Colon (tissue), 2 donors: ENCODE measurements around the gene MET.
"Not testable (repeated sequence)": the region's sequence is repeated elsewhere in the genome, so short reads cannot be mapped to it uniquely, and the experiment has no call there.

ENCODE experiments used
- FAIRE-seq: peaks from 2 replicates; lab custom pipeline; 2012; peaks lifted over from hg19 to GRCh38; lab: Jason Lieb, UNC
- donor health status: control.
- donor health status: control.

MET gene

DNA sequence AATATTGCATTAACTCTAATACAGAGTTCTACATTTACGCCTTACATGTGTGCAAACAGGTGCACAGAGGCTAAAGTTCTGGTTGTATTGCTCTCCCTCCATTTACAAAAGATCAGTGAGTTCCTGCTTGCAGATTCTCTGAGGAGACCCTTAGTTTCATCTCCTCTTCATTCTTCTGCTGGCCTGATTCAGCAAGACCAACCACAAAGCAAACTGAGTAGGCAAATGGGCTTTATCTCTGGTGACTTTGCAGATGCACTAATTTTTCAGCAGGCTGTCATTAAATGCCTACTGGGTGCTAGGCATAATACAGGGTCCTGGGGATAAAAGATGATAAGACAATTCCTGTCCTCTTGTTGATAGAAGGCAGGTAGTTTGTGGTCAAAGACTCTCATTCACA lies 56.4 kb downstream of the MET start:
- FAIRE-seq = no peak

DNA sequence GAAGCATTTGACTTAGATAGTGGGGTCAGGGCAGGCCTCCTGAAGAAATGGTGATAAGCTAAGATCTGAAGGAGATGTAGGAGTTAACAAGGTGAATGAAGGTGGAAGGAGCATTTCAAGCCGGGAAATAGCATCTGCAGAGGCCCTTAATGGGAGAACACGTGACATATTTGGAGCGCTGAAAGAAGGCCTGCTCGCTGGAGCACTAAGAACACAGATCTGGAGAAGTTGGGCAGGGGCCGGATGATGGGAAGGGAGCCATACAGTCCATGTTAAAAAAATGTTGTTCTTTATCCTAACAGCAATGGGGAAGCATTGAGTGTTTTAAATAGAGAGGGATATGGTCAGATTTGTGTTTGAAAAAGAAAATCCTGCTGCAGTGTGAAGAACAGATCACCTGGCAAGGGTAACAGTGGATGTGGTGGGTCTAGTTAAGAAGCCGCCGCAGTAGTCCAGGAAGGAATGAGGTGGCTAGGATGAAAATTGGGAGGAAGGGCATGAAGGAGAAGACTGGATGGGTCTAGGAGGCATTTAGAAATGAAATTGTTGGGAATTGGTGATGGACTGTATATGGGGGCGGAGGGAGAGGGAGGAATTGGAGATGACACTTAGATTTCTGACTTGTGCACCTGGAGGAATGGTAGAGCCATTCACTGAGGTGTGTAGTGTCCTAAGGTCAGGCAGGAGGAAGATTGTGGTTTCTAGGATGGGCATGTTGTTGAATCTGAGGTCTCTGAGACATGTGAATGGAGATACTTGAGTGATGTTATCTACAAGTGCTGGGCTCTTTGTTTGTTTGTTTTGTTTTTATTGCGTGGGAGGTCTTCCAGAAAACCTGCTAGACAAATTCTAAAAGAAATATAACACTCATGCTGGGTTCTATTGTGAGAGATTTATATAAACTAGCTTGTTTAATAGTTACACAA lies 58.4 kb downstream of the MET start:
- FAIRE-seq = no peak

DNA sequence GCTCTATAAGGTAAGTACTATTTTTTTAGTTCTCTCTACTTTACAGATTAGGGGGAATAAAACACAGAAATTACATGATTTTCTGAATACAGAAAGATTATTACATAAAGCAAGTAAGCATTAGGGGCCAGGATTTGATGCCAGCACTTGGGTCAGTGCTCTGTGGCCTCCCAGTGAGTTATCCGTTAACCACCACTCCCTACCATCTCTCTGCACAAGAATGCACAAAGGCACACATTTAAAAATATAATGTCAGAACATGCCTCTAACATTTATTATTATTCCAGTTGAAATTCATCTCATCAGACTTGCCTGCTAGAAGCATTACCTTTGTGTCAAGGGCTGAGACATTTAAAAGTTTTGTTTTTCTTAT lies 59.0 kb downstream of the MET start:
- no peak for FAIRE-seq

DNA sequence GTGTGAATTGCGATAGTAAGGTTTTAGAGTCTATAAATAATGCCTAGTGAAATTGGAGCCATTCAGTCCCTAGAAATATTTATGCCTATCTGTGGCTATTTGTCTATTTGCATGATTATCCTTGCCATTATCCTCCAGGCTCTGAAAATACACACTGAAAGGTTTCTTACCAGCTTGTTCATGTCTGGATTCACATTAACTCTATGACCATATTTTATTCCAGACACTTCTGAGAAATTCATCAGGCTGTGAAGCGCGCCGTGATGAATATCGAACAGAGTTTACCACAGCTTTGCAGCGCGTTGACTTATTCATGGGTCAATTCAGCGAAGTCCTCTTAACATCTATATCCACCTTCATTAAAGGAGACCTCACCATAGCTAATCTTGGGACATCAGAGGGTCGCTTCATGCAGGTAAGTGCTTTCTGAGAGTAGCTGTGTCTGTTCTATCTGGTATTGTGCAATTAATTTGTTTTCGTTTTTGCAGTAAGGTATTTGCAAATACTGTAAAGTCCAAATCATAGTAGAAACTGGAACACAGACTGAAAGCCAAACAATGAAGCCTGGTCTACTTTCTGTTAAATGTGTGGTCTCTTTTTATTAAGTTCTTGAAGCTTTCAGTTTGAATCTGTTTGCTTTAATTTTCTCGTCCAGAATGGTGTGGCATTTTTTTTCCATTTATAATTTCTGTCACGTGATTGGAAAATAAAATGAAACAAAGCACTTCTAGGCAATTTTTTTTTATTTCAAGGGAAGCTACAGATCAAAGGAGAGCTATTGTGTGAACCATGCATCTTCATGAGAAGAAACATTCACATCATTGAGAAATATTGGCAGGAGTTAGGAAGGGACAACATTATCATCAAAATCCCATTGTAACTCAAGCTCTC lies 59.7 kb downstream of the MET start:
- FAIRE-seq = no peak

DNA sequence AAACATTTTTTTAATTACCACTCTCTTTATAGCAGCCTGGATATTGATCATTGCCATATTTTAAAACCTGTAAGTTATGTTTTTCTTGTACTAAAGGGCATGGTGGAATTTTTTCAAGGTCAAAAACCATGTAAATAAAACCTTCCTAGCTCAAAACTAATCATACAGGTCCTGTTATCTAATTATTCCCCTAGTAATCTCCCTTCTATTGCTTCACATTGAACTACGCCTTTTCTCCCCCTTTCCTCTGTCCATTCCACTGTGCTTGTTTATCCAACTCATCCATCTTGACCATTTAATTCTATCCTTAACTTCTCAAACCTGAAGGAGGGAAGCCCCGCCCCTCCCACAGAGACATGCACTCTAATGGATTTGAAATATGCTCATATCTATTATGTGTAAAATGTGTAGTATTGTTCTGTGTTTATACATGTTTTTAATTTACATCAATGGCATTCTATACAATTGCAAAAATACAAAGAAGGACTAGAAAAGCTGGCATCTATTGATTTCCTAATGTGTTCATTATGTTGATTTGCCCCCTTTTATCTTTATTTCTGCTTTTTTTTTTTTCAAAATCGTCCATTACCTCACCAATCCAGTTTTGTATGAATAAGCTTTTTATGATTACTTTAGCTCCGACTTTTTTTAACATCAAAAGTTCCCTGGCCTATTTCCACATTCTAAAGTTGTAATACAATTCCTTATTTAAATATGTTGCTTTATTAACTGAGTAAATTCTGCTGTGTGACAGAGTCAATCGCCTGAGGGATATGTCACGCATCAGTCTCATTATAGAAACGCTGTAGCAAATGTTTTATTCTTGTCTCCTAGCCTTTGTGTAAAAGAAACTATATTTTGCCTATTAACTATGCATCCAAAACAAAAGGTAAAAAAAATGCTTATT lies 61.0 kb downstream of the MET start:
- no peak for FAIRE-seq

DNA sequence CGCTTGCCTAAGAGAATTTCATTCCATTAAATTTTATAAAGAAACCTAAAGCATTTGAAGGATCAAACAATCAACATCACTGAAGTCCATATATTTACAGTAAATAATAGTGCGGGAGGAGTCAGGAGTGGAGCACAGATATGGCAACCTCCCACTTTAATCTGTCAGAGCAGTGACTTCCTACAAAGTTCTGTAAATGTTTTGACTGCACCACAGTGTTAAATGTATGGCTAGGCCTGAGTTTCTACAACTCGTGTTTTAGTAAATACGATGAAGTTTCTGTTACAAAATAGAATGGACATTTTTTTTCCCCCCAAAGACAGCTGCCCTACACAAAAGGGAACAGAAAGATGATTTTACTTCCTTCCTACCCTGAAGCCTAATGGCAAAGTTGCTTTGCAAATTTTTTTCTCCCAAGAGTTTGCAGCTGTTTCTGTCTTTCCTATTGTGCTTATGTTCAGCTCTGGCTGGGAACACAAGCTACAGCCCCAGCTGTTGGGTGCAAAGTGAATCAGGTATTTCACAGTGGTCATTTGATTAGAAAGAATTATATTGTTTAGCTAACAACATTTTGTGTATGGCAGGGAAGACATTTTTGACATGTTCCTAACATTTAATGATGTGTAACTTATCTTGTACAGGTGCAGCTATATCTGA lies 62.1 kb downstream of the MET start:
- no peak for FAIRE-seq

DNA sequence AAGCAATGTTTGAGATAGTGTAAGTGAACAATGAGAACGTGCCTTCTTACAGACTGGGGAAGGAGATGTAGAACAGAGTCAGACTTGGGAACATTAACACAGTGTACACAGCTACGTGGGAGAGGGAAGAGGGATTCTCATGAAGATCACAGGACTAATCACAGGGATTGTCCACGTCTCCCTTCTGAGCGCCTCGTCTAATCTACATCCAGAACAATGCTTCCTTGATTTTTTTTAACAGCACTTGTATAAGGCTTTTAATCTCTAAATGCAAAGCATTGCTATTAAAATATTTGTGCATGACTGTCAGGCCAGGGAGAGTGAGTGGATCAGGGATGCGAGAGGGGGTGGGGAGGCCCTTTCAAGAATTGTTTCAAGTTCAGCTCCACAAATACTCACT lies 62.7 kb downstream of the MET start:
- no peak for FAIRE-seq

DNA sequence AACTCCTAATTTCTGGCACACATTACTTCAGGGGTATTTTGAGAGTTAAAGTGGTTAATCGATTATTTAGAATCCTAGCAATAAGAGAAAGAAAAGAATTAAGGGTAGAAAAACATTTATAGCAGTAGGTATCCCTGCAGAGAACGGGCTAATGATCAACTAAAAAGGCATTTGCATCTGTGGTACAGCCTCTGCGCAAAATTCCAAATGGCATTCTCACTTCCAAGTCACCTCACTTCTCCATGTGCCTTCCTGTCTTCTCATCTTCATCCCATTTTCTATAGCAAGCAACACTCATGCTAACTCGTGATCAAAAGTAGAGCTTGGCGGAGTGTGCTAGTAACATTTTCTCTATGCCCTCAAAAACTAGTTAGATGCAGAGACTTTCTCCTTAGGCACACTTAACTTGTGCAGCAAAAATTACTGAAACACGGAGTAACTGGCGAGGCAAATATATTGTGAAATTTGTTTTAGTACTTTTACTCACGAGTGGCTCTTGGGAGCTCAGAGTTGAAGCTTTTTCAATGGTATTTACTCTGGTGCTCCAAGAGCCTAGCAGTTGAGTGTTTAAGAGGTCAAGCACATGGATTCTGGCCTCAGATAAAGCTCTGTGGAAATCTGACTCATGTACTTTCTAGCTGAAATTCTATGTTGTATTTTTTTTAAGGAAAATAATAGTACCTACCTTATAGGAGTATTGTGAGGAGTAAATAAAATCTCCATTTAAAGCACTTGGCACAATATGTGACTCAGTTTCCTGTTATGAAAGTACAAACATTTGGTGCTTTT lies 65.1 kb downstream of the MET start:
- no peak for FAIRE-seq

DNA sequence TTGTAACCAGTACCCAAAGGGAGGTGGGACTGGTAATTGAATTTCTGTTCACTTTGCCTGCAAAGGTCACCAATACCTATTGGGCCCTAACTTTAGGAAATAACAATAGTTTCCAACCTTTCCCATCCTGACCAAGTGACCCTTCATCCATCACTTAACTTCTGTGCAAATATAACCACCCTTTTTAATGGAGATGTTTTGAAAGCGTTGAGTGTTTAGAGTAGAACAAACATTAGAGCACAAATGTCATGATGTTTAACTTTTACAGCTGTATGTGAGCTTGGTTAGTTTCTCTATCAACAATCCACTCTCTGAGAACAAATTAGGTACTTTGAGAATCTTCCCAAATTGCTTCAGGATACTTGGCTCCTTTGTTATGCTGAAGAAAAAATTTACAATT lies 66.4 kb downstream of the MET start:
- no peak for FAIRE-seq

DNA sequence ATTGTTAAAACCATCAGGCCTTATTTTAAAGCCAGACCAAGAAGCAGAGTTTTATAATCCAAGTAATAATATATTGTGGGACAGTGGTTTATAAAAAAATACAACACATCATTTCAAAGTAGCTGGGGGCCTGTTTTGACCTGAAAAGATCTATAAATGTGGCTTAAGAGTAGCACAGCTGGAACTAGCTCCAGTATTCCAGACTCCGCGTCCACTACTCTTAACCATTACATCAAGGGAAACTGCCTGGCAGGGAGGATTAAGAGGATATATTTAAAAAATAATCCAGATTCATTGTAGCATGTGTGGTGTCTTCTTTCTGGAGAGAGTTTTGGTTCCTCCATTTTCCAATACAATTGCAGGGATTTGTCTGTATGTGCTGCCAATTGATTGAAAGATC lies 67.3 kb downstream of the MET start:
- no peak for FAIRE-seq

DNA sequence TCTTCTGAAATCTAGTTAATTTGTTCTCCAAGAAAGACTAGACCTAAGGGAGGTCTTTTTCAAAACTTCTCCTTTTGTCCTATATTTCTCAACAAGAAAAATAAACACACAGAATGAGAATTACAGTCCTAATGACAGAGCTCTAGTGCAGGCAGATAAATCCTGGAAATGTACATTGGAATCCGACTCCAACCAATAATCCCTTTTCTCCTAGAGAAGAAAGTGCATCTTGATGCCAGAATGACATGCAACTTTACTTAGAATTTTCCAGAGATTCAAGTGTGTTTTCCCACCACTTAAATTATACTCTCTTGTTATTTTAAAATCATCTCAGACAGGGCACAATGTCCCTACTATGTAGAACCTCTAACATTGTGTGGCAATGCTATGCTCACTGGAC lies 68.2 kb downstream of the MET start:
- FAIRE-seq = no peak

DNA sequence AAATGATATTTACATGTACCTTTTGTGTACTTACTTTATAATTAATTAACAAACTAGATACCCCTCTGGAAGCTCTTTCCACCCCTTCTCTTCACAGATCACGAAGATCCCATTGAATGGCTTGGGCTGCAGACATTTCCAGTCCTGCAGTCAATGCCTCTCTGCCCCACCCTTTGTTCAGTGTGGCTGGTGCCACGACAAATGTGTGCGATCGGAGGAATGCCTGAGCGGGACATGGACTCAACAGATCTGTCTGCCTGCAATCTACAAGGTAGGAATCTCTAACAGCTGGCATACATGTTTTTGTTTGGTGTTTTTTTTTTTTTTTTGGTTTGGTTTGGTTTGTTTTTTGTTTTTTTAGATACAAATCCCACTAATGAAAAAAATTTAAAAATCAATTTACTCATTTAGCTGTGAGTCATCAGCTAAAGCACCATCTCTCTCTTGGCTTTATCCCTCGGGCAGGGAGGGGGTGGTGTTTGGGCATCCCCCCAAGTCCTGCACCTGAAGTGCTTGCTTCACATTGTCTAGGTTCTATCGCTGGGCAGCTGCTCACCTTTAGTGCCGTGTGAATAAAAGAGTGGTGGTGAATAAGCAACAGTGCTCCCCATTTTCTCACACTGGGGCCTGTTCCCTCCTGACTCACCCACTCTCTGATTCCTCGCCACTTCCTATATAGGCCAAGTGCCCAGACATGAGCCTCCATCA lies 68.9 kb downstream of the MET start:
- no peak for FAIRE-seq

DNA sequence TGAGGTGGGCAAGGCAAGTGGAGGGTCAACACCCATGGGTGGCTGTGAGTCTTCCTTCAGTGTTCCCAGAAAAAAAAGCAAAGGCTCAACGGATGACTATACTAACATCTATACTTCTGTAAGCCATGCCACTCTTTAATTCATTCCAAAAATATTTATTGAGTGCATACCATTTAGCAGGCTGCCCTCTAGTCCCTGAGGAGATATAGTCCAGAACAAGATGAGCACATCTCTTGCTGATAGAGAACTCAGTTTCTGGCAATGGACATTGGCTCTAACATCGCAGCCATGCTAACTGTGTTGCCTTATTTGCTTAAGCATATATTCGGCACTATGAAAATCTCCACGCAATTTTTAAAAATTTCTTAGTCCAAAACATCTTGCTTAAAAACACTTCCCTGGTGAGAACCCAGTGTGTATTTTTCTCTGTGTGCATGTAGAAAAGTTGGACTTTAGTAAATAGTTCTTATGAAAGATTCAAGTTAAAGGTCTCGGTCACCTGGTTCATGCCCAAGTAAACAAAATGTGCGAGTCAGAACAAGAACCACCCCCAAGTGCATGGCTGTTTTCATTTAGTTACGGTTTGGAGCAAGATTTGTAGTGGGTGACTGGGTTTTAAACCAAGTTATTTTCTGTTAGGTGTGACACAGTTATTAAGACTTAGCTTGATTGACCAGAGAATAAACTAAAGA lies 69.8 kb downstream of the MET start:
- no peak for FAIRE-seq

DNA sequence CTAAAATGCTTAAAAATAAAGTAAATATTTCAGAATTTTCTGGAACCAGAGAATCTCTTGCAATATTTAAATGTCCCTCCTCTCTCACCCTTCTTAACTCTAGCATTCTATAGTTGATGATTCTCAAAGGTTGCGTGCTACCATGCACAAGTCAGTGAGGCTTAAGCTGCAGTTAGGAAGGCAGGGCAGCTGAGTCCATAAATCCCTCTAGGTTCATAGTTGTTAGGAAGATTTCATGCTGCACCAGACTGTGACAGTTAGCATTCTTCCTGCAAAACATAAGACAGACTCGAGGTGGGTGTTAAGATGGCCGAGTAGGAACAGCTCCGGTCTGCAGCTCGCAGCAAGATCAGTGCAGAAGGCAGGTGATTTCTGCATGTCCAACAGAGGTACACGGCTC lies 70.6 kb downstream of the MET start:
- FAIRE-seq = no peak

DNA sequence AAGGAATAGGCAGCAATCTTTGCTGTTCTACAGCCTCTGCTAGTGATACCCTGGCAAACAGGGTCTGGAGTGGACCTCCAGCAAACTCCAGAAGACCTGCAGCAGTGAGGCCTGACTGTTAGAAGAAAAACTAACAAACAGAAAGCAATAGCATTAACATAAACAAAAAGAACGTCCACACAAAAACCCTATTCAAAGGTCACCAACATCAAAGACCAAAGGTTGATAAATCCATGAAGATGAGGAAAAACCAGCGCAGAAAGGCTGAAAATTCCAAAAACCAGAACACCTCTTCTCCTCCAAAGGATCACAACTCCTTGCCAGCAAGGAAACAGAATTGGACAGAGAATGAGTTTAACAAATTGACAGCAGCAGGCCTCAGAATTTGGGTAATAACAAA lies 71.8 kb downstream of the MET start:
- not testable (repeated sequence) for FAIRE-seq

DNA sequence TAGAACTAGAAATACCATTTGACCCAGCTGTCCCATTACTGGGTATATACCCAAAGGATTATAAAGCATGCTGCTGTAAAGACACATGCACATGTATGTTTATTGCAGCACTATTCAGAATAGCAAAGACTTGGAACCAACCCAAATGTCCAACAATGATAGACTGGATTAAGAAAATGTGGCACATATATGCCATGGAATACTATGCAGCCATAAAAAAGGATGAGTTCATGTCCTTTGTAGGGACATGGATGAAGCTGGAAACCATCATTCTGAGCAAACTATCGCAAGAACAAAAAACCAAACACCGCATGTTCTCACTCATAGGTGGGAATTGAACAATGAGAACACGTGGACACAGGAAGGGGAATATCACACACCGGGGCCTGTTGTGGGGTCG lies 74.4 kb downstream of the MET start:
- FAIRE-seq = not testable (repeated sequence)

DNA sequence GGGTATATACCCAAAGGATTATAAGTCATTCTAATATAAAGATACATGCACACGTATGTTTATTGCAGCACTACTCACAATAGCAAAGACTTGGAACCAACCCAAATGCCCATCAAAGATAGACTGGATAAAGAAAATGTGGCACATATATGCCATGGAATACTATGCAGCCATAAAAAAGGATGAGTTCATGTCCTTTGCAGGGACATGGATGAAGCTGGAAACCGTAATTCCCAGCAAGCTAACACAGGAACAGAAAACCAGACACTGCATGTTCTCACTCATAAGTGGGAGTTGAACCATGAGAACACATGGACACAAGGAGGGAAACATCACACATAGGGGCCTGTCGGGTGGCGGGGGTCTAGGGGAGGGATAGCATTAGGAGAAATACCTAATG lies 79.1 kb downstream of the MET start:
- FAIRE-seq = not testable (repeated sequence)

DNA sequence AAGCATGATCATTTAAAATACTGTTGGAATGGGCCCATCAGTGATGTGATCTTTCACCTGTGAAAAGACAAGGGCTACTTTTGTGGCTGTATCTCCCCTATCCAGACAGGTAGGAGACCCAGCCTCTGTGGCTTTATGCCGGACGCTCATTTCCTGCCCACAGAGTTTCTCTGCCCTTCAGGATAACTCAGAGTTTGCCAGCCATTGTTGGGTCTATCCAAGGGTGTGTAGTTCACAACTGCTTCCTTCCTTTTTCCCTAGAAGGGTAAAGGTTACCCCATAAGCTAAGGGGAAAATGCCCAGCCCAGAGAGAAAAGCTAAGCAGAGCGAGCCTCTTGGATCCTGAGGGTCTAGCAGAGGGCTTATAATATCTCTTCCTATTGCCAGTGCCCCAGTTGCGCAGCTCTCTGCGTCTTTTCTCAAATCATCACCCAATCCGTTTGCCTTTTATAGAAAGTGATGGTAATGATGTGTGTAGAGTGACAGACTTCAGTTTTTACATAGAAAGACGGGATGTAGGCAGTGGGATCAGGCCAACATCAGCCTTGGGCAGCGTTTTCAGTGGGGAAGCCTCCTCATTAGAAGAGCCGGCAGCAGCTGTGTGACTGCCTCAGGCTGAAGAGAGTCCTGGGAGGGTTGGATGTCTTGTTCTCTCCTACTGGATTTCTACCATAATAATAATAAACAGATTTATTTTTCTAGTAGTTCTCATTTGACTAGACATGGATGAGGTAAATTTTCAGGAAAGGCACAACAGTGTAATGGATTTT lies 80.5 kb downstream of the MET start:
- FAIRE-seq = no peak

DNA sequence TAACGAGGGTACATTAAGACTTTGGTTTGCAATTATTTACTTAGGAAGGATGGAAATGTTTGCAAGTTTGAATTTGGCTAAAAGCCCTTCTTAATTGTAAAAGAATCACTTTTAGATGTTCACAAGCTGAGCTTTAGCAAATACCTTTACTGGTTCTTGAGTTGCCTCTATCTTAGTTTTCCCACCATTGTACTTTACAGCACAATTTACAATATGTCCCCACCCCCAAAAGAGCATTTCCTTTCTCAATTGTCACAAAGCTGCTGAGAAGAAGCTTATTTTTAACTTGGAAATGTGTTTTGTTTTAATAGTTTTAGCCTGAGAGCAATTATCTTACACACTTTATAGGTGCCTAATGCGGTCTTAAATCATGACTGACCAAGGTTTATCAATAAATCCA lies 81.1 kb downstream of the MET start:
- no peak for FAIRE-seq
